Measurements from ENCODE around the gene ABCF2. TPM values are rescaled to one million over a fixed set of nuclear protein-coding genes. Genes with fewer than 3 reads are reported as not detected.

ABCF2 gene
- total and polyA plus RNA-seq, 10 of the 15 experiments (the other 5 are each of a cell fraction or from before 2014, with no cell fraction given): 29.3 to 76.3 (median 57.1) TPM

- DNase-seq (ENCODE audit: low read depth, low spot score) (no peak), ATAC-seq (no peak), FAIRE-seq (no peak)
- H3K36me3 ChIP-seq (ENCODE audit: control insufficient read depth in 2 of 2, insufficient read depth in 2 of 2, low read length in 1 of 2): peaks cover 24 to 25% of the 10 kb centered on the region in 2 experiments
- 100% methylated on average over 5 of the region's 5 CpGs for WGBS (ENCODE audit: insufficient coverage, insufficient replicate concordance, low lambda C conversion rate, missing lambda C conversion rate)
- no peak overlapping the region for H3K4me3 ChIP-seq
- BruUV-seq (replicated peaks): no TSS peak
- no peaks in the 10 kb centered on the region for H4K20me1 ChIP-seq (ENCODE audit: control insufficient read depth, insufficient read depth)
- no peak overlapping the region for H3K4me2 ChIP-seq (ENCODE audit: control insufficient read depth, insufficient read depth)
- CTCF ChIA-PET: interaction anchor here (0.9 kb wide), 1 partner anchor 29 kb away, joined by 4 read pairs; no protein-coding TSS in a partner anchor
- no peak for TF ChIP-seq NKRF (conservative IDR thresholded peaks at IDR 0.05)
- no peak for TF ChIP-seq BCL11A (IDR thresholded peaks at IDR 0.05; ENCODE audit: low read depth, low read length)
- H3K27me3 ChIP-seq (replicated peaks in 1 of 2; ENCODE audit: control insufficient read depth in 2 of 2, insufficient read depth in 2 of 2, low read length in 1 of 2): no peaks in the 10 kb centered on the region
- SMC1A ChIA-PET (ENCODE audit: uncharacterized antibody, unreplicated experiment): interaction anchor here (1.7 kb wide), 1 partner anchor 29 kb away, joined by 5 read pairs; no protein-coding TSS in a partner anchor
- in situ Hi-C loops (cut with MboI): no loop called here
- no peak overlapping the region for H3K9ac ChIP-seq (ENCODE audit: control insufficient read depth, insufficient read depth, low read length)
- H3K27ac ChIP-seq (ENCODE audit: control insufficient read depth, insufficient read depth): no peak overlapping the region
- POLR2A ChIA-PET: no interaction called here
- H3K4me1 ChIP-seq (ENCODE audit: control insufficient read depth, insufficient read depth, low read length): no peaks in the 10 kb centered on the region
- RAD21 ChIA-PET (ENCODE audit: unreplicated experiment): no interaction called here
- H3K9me3 ChIP-seq (replicated peaks; ENCODE audit: control insufficient read depth, insufficient read depth, low read length): no peaks in the 10 kb centered on the region
- no peaks in the 10 kb centered on the region for H3K79me2 ChIP-seq (ENCODE audit: control insufficient read depth, insufficient read depth, low read length)
- no peak overlapping the region for H2AFZ ChIP-seq (ENCODE audit: control insufficient read depth, low read depth, low read length)
- intact Hi-C loops (cut with micrococcal nuclease; ENCODE audit: unreplicated experiment): no loop called here
Observed at GRCh38 chr7:151215396-151215795, 11.6 kb downstream of the ABCF2 start.

GRCh38 chr7:151213826-151214225 lies 13.2 kb downstream of the ABCF2 start:
- SMC1A ChIA-PET (ENCODE audit: uncharacterized antibody, unreplicated experiment): no interaction called here
- no peaks in the 10 kb centered on the region for H4K20me1 ChIP-seq (ENCODE audit: control insufficient read depth, insufficient read depth)
- intact Hi-C loops (cut with micrococcal nuclease; ENCODE audit: unreplicated experiment) (no loop called here), in situ Hi-C loops (cut with MboI) (no loop called here)
- ATAC-seq: no peak
- no peak overlapping the region for H2AFZ ChIP-seq (ENCODE audit: control insufficient read depth, low read depth, low read length)
- no peak for FAIRE-seq
- no peak overlapping the region for H3K9ac ChIP-seq (ENCODE audit: control insufficient read depth, insufficient read depth, low read length)
- H3K27me3 ChIP-seq (replicated peaks in 1 of 2; ENCODE audit: control insufficient read depth in 2 of 2, insufficient read depth in 2 of 2, low read length in 1 of 2): no peaks in the 10 kb centered on the region
- no peak overlapping the region for H3K4me3 ChIP-seq
- H3K4me2 ChIP-seq (ENCODE audit: control insufficient read depth, insufficient read depth): no peak overlapping the region
- H3K27ac ChIP-seq (ENCODE audit: control insufficient read depth, insufficient read depth): no peak overlapping the region
- RAD21 ChIA-PET (ENCODE audit: unreplicated experiment): no interaction called here
- POLR2A ChIA-PET: interaction anchor here (0.6 kb wide), 1 partner anchor 13 kb away, joined by 3 read pairs; the partner anchor contains the start of gene ABCF2
- peaks cover 18 to 20% of the 10 kb centered on the region in 2 experiments for H3K36me3 ChIP-seq (ENCODE audit: control insufficient read depth in 2 of 2, insufficient read depth in 2 of 2, low read length in 1 of 2)
- H3K79me2 ChIP-seq (ENCODE audit: control insufficient read depth, insufficient read depth, low read length): no peaks in the 10 kb centered on the region
- DNase-seq (ENCODE audit: low read depth, low spot score): no peak
- CTCF ChIA-PET: interaction anchor here (1.5 to 1.7 kb wide), 2 partner anchors 13 to 30 kb away, joined by 3 to 9 read pairs; partner anchors contain the start of gene ABCF2
- no peaks in the 10 kb centered on the region for H3K4me1 ChIP-seq (ENCODE audit: control insufficient read depth, insufficient read depth, low read length)
- 84% methylated on average over 3 of the region's 3 CpGs for WGBS (ENCODE audit: insufficient coverage, insufficient replicate concordance, low lambda C conversion rate, missing lambda C conversion rate)
- BruUV-seq (replicated peaks): TSS peak; percentile 14
- H3K9me3 ChIP-seq (replicated peaks; ENCODE audit: control insufficient read depth, insufficient read depth, low read length): no peaks in the 10 kb centered on the region
- TF ChIP-seq BCL11A (IDR thresholded peaks at IDR 0.05; ENCODE audit: low read depth, low read length) (no peak), SP1 (IDR thresholded peaks at IDR 0.05; ENCODE audit: low read depth, low read length) (no peak), CUX1 (IDR thresholded peaks at IDR 0.05; ENCODE audit: insufficient replicate concordance, low read depth, low read length) (no peak), GABPA (IDR thresholded peaks at IDR 0.05; ENCODE audit: low read depth) (no peak), ESRRA (IDR thresholded peaks at IDR 0.05; ENCODE audit: low read length) (no peak), NR2F1 (conservative IDR thresholded peaks at IDR 0.05) (no peak), BACH1 (IDR thresholded peaks at IDR 0.05; ENCODE audit: borderline replicate concordance) (no peak), FOXK2 (IDR thresholded peaks at IDR 0.05) (no peak), CREM (IDR thresholded peaks at IDR 0.05; ENCODE audit: low read depth) (no peak), NBN (IDR thresholded peaks at IDR 0.05) (no peak), EED (IDR thresholded peaks at IDR 0.05; ENCODE audit: low read depth) (no peak)
